Measurements from ENCODE around the gene ABCA1. TPM values are rescaled to one million over a fixed set of nuclear protein-coding genes. Genes with fewer than 3 reads are reported as not detected.

ABCA1 gene
- polyA plus RNA-seq, 1 donor (not counting 4 experiments of a cell fraction or from before 2014, with no cell fraction given): 23.0 TPM

- H3K4me2 ChIP-seq (ENCODE audit: control insufficient read depth, extremely low read depth, insufficient read depth, low read depth, low read length): no peak overlapping the region
- H3K9me1 ChIP-seq (ENCODE audit: control insufficient read depth, extremely low read depth, insufficient read depth, low read length): no peaks in the 10 kb centered on the region
- no peaks in the 10 kb centered on the region for H3K79me2 ChIP-seq (ENCODE audit: control insufficient read depth, insufficient read depth, low read length)
- no peak overlapping the region for H3K9ac ChIP-seq (ENCODE audit: control insufficient read depth, extremely low read depth, insufficient read depth, low read length)
- no peaks in the 10 kb centered on the region for H4K20me1 ChIP-seq (ENCODE audit: control insufficient read depth, extremely low read depth, insufficient read depth, low read length)
- H3K36me3 ChIP-seq (ENCODE audit: control insufficient read depth in 2 of 2, extremely low read depth in 1 of 2, insufficient read depth in 2 of 2, low read length in 2 of 2): peaks cover 25 to 57% of the 10 kb centered on the region in 2 experiments
- no peaks in the 10 kb centered on the region for H3K9me3 ChIP-seq (ENCODE audit: control insufficient read depth, low read depth, low read length)
- no peaks in the 10 kb centered on the region for H3K4me1 ChIP-seq (ENCODE audit: control insufficient read depth, extremely low read depth, insufficient read depth, low read length)
- dilution Hi-C loops (cut with MboI; ENCODE audit: extremely low pct_ligation_motif_present, low sequenced_read_pairs): no loop called here
- TF ChIP-seq, protein P1, sequence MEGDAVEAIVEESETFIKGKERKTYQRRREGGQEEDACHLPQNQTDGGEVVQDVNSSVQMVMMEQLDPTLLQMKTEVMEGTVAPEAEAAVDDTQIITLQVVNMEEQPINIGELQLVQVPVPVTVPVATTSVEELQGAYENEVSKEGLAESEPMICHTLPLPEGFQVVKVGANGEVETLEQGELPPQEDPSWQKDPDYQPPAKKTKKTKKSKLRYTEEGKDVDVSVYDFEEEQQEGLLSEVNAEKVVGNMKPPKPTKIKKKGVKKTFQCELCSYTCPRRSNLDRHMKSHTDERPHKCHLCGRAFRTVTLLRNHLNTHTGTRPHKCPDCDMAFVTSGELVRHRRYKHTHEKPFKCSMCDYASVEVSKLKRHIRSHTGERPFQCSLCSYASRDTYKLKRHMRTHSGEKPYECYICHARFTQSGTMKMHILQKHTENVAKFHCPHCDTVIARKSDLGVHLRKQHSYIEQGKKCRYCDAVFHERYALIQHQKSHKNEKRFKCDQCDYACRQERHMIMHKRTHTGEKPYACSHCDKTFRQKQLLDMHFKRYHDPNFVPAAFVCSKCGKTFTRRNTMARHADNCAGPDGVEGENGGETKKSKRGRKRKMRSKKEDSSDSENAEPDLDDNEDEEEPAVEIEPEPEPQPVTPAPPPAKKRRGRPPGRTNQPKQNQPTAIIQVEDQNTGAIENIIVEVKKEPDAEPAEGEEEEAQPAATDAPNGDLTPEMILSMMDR (optimal IDR thresholded peaks at IDR 0.05 in 1 of 3, IDR thresholded peaks at IDR 0.05 in 1 of 3, conservative IDR thresholded peaks at IDR 0.05 in 1 of 3; ENCODE audit: extremely low read depth in 1 of 3, insufficient read depth in 2 of 3, low read length in 3 of 3): no peak
- no peak for TF ChIP-seq EZH2 (IDR thresholded peaks at IDR 0.05; ENCODE audit: low read length)
- H3K4me3 ChIP-seq (ENCODE audit: control insufficient read depth in 2 of 3, extremely low read depth in 1 of 3, insufficient read depth in 2 of 3, low read depth in 1 of 3, low read length in 3 of 3): no peak overlapping the region
- H2AFZ ChIP-seq (ENCODE audit: control insufficient read depth, low read length): no peak overlapping the region
- no peak for FAIRE-seq
- DNase-seq (ENCODE audit: low read depth, low spot score): no peak
- no peaks in the 10 kb centered on the region for H3K27me3 ChIP-seq (ENCODE audit: control insufficient read depth, extremely low read depth, insufficient read depth, low read length)
- no peak overlapping the region for H3K27ac ChIP-seq (ENCODE audit: control insufficient read depth, insufficient read depth, low read length)
These were observed 111.9 kb downstream of the ABCA1 start for GRCh38 chr9:104815851-104816565.

DNA sequence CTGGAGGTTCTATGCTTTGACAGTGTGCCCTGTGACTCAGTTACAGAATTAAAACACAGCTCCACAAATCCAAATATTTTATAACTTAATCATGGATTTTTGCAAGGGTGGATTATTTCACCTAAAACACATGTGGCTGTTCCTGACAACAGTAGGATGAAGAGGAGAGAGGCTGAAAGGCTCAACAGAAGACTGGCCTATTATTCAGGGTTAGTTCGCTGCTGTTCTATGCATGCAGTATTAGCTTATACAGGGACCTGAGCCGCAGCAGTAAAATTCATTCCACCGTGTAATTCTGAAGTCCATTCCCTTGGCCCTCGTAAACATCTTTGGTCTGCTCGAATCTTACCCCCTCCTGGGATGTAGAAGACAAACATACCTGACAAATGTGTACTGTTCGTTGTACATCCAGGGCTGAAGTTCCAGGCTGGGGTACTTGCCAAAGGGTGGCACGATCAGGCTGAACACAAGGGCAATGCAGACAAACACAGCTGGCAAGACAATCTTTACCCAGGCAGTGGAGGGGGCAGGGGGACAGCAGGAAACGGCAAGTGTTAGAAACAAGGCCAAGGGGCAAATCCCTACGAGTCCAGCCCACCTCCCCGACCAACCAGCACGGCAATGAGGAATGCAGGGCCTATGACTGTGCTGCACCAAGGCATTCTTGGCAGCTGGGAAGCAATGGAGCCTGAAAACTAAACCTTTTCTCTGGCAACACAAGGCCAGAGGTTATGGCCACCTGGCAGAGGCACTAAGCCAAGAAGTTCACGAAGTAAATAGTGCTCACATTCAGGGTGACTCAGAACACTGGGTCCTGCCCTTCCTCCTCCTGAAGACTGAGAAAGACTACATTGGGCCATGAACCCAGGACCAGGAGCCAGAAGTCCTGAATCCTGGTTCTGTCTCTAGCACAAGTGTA, 117.3 kb downstream of the ABCA1 start:
- H3K9ac ChIP-seq (ENCODE audit: control insufficient read depth, extremely low read depth, insufficient read depth, low read length): no peak overlapping the region

More for the DNA sequence above, 117.3 kb downstream of the ABCA1 start:
- no peaks in the 10 kb centered on the region for H4K20me1 ChIP-seq (ENCODE audit: control insufficient read depth, extremely low read depth, insufficient read depth, low read length)
- no peak overlapping the region for H3K4me2 ChIP-seq (ENCODE audit: control insufficient read depth, extremely low read depth, insufficient read depth, low read depth, low read length)
- DNase-seq (ENCODE audit: low read depth, low spot score) (no peak), FAIRE-seq (no peak)
- dilution Hi-C loops (cut with MboI; ENCODE audit: extremely low pct_ligation_motif_present, low sequenced_read_pairs): no loop called here
- H3K79me2 ChIP-seq (ENCODE audit: control insufficient read depth, insufficient read depth, low read length): no peaks in the 10 kb centered on the region
- peaks cover 3 to 36% of the 10 kb centered on the region in 2 experiments for H3K36me3 ChIP-seq (ENCODE audit: control insufficient read depth in 2 of 2, extremely low read depth in 1 of 2, insufficient read depth in 2 of 2, low read length in 2 of 2)
- no peaks in the 10 kb centered on the region for H3K9me1 ChIP-seq (ENCODE audit: control insufficient read depth, extremely low read depth, insufficient read depth, low read length)
- H3K27ac ChIP-seq (ENCODE audit: control insufficient read depth, insufficient read depth, low read length): no peak overlapping the region
- H3K27me3 ChIP-seq (ENCODE audit: control insufficient read depth, extremely low read depth, insufficient read depth, low read length): no peaks in the 10 kb centered on the region
- H3K4me1 ChIP-seq (ENCODE audit: control insufficient read depth, extremely low read depth, insufficient read depth, low read length): no peaks in the 10 kb centered on the region
- TF ChIP-seq EZH2 (IDR thresholded peaks at IDR 0.05; ENCODE audit: low read length): no peak
- TF ChIP-seq, protein P1 (optimal IDR thresholded peaks at IDR 0.05 in 1 of 3, IDR thresholded peaks at IDR 0.05 in 1 of 3, conservative IDR thresholded peaks at IDR 0.05 in 1 of 3; ENCODE audit: extremely low read depth in 1 of 3, insufficient read depth in 2 of 3, low read length in 3 of 3): no peak
- no peak overlapping the region for H3K4me3 ChIP-seq (ENCODE audit: control insufficient read depth in 2 of 3, extremely low read depth in 1 of 3, insufficient read depth in 2 of 3, low read depth in 1 of 3, low read length in 3 of 3)
- no peak overlapping the region for H2AFZ ChIP-seq (ENCODE audit: control insufficient read depth, low read length)
- H3K9me3 ChIP-seq (ENCODE audit: control insufficient read depth, low read depth, low read length): no peaks in the 10 kb centered on the region

Measured in keratinocyte (primary cell).